Caco-2 (cell line): ENCODE measurements around the gene SCN4A. TPM values are rescaled to one million over a fixed set of nuclear protein-coding genes. Genes with fewer than 3 reads are reported as not detected.
A peak's percentile ranks its signal among the peaks of the same experiment; 100 is the strongest.

Experiments used
- BruUV-seq: library from RNA; stranded (reverse); fragments of 400-500 nt; replicated peaks from 2 replicates; lab custom pipeline; 2021; lab: Mats Ljungman, UMichigan
- CTCF ChIA-PET: fragments of 300-600 bp; sonication (Branson Sonifier 250); formaldehyde crosslinking; loops from one replicate; lab custom pipeline; 2022; ENCODE audit warnings: antibody characterized with exemption; lab: Charles Lee
- POLR2A ChIA-PET: fragments of 300-600 bp; sonication (Branson Sonifier 250); formaldehyde crosslinking; loops from one replicate; lab custom pipeline; 2022; ENCODE audit warnings: antibody characterized with exemption; lab: Charles Lee
- DNase-seq, 2 experiments: peaks; one replicate each; pipeline versions ENCODE4 v3.0.0 to v3.0.0-alpha.2; 2020 to 2022
- H3K27me3 ChIP-seq: replicated peaks from 2 replicates; pipeline ENCODE4 v1.6.0; 2011; ENCODE audit warnings: low read length; ENCODE audit not compliant: control insufficient read depth, insufficient read depth
- H3K36me3 ChIP-seq: 2 replicates; pipeline ENCODE4 v1.5.1; 2011; ENCODE audit warnings: low read length; ENCODE audit not compliant: control insufficient read depth, insufficient read depth
- H3K4me1 ChIP-seq: fragments of 250-450 bp; sonication (Bioruptor Pico); 2 replicates; pipeline ENCODE4 v1.5.1; 2020; ENCODE audit warnings: mild to moderate bottlenecking
- H3K4me3 ChIP-seq: 2 replicates; pipeline ENCODE4 v1.5.1; 2011; ENCODE audit warnings: low read depth, mild to moderate bottlenecking, control low read depth, low read length
- H3K9me3 ChIP-seq: fragments of 250-450 bp; sonication (Bioruptor Pico); 2 replicates; pipeline ENCODE4 v1.5.1; 2020; ENCODE audit warnings: mild to moderate bottlenecking, moderate library complexity
- H3K27ac Mint-ChIP-seq: one replicate; pipeline ENCODE4 v1.8.0; 2022; ENCODE audit warnings: mixed read lengths; ENCODE audit not compliant: unreplicated experiment
- H3K27me3 Mint-ChIP-seq: one replicate; pipeline ENCODE4 v1.8.0; 2022; ENCODE audit warnings: mixed read lengths; ENCODE audit not compliant: insufficient read depth, unreplicated experiment
- H3K36me3 Mint-ChIP-seq: one replicate; pipeline ENCODE4 v1.8.0; 2022; ENCODE audit warnings: mild to moderate bottlenecking, mixed read lengths; ENCODE audit not compliant: insufficient read depth, unreplicated experiment
- H3K4me1 Mint-ChIP-seq: one replicate; pipeline ENCODE4 v1.8.0; 2022; ENCODE audit warnings: low read depth, mixed read lengths; ENCODE audit not compliant: unreplicated experiment
- H3K4me3 Mint-ChIP-seq: one replicate; pipeline ENCODE4 v1.8.0; 2022; ENCODE audit warnings: mild to moderate bottlenecking, moderate library complexity, mixed read lengths; ENCODE audit not compliant: unreplicated experiment
- H3K9me3 Mint-ChIP-seq: one replicate; pipeline ENCODE4 v1.8.0; 2022; ENCODE audit warnings: mixed read lengths; ENCODE audit not compliant: unreplicated experiment
- intact Hi-C: fragments of 100-400 bp; cut with micrococcal nuclease; formaldehyde crosslinking; loops from one replicate; pipeline ENCODE4 v1.10.0; 2022; ENCODE audit not compliant: unreplicated experiment
- total RNA-seq: library from RNA; stranded (reverse); gene quantifications from 2 replicates; pipeline ENCODE4 v1.2.3, GENCODE V29; 2022
- TF ChIP-seq, protein P1 (sequence below), 2 experiments: fragments of 200-600 bp in 1 of 2; IDR thresholded peaks; 1 replicate in 1 of 2; 2 replicates in 1 of 2; pipeline versions ENCODE4 v1.5.1 to v1.8.0; 2011 to 2022; ENCODE audit warnings: antibody characterized with exemption in 1 of 2, control low read depth in 1 of 2, inconsistent platforms in 1 of 2, low read depth in 1 of 2, low read length in 1 of 2, mild to moderate bottlenecking in 1 of 2, moderate library complexity in 1 of 2; ENCODE audit not compliant: insufficient read depth in 1 of 2, severe bottlenecking in 1 of 2, unreplicated experiment in 1 of 2

SCN4A gene
- total RNA-seq, 1 experiment from 2014 or later = not detected

- no TSS peak for BruUV-seq
- H3K27ac Mint-ChIP-seq = no peak overlapping the region
- CTCF ChIA-PET = interaction anchor here (0.6 to 0.9 kb wide), 2 partner anchors 8 to 178 kb away, joined by 3 read pairs; no protein-coding TSS in a partner anchor
- TF ChIP-seq, protein P1, sequence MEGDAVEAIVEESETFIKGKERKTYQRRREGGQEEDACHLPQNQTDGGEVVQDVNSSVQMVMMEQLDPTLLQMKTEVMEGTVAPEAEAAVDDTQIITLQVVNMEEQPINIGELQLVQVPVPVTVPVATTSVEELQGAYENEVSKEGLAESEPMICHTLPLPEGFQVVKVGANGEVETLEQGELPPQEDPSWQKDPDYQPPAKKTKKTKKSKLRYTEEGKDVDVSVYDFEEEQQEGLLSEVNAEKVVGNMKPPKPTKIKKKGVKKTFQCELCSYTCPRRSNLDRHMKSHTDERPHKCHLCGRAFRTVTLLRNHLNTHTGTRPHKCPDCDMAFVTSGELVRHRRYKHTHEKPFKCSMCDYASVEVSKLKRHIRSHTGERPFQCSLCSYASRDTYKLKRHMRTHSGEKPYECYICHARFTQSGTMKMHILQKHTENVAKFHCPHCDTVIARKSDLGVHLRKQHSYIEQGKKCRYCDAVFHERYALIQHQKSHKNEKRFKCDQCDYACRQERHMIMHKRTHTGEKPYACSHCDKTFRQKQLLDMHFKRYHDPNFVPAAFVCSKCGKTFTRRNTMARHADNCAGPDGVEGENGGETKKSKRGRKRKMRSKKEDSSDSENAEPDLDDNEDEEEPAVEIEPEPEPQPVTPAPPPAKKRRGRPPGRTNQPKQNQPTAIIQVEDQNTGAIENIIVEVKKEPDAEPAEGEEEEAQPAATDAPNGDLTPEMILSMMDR (IDR thresholded peaks at IDR 0.05; ENCODE audit: insufficient read depth in 1 of 2, low read depth in 1 of 2, low read length in 1 of 2, severe bottlenecking in 1 of 2, unreplicated experiment in 1 of 2) = no peak
- H3K27me3 ChIP-seq = no peaks in the 10 kb centered on the region
- H3K4me1 ChIP-seq = no peaks in the 10 kb centered on the region
- no peaks in the 10 kb centered on the region for H3K4me1 Mint-ChIP-seq
- no peak overlapping the region for H3K4me3 Mint-ChIP-seq
- intact Hi-C loops = loop anchor here (5.0 kb wide), 1 partner anchor 33 kb away; no protein-coding TSS in a partner anchor
- no peaks in the 10 kb centered on the region for H3K9me3 Mint-ChIP-seq
- peaks cover 6% of the 10 kb centered on the region for H3K27me3 Mint-ChIP-seq
- H3K36me3 ChIP-seq = no peaks in the 10 kb centered on the region
- H3K9me3 ChIP-seq = no peaks in the 10 kb centered on the region
- no peak for DNase-seq
- H3K4me3 ChIP-seq = no peak overlapping the region
- H3K36me3 Mint-ChIP-seq = no peaks in the 10 kb centered on the region
- POLR2A ChIA-PET = no interaction called here
Observed at GRCh38 chr17:63954402-63955063, 18.2 kb downstream of the SCN4A start.

DNA sequence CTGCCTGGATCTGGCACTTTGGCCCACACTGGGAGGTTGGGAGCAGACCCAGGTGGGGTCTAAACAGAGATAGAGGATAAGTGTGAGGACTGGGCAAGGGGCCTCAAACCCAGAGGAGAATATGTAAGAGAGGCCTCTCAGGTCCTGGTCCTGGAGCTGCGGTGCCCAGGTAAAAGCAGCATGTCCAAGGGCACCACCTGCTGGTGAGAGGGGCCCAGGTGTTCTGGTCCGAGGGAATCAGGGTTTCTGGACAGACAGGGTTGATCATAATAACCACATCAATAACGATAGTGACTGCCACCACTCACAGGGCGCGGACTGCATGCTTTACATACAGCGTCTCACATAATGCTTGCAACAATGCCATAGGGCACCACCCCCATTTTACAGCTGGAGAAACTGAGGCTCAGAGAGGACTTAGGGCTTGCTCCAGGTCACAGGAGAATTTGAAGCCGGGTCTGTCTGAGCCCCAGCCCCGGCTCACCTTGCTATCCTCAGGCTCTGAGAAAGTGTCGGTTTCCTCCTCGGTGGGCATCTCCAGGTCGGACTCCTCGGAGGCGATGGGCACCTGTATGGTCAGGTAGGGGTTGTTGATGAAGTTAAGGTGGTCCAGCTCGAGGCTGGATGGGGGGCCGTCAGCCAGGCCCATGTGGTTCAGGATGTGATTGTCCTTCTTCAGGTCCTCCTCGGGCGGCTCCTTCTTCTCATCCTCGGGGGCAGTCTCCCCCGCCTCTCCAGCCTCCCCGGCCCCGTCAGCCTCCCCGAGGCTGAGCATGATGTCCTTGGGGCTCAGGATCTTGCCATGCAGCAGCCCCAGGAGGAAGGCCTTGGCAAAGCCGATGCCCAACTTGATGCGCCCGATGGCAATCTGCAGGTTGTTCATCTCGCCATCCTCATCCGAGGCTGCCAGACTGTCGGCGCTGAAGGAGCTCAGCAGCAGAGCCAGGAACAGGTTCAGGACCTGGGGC lies 21.5 kb downstream of the SCN4A start:
- Histone ChIP-seq H3K9me3 (no peaks in the 10 kb centered on the region), H3K27me3 (no peaks in the 10 kb centered on the region), H3K4me3 (no peak overlapping the region), H3K4me1 (no peaks in the 10 kb centered on the region), H3K36me3 (no peaks in the 10 kb centered on the region)
- DNase-seq = peak; percentile 72 to 82
- Mint-ChIP-seq H3K27ac (no peak overlapping the region), H3K4me1 (no peaks in the 10 kb centered on the region), H3K4me3 (no peak overlapping the region), H3K27me3 (peaks cover 6% of the 10 kb centered on the region), H3K9me3 (no peaks in the 10 kb centered on the region), H3K36me3 (no peaks in the 10 kb centered on the region)
- intact Hi-C loops = loop anchor here (5.0 kb wide), 1 partner anchor 36 kb away; no protein-coding TSS in a partner anchor
- TF ChIP-seq, protein P1 (IDR thresholded peaks at IDR 0.05; ENCODE audit: insufficient read depth in 1 of 2, low read depth in 1 of 2, low read length in 1 of 2, severe bottlenecking in 1 of 2, unreplicated experiment in 1 of 2) = peak; percentile 71 to 85
- BruUV-seq = no TSS peak
- ChIA-PET POLR2A (no interaction called here), CTCF (interaction anchor here (0.6 to 1.8 kb wide), 12 partner anchors 11 to 242 kb away, joined by 3 to 31 read pairs (median 4); partner anchors contain the start of genes CSHL1 and GH1)
